Mesothelial cell of epicardium (in vitro differentiated cells): Measurements from ENCODE around the gene ZDHHC14. TPM values are rescaled to one million over a fixed set of nuclear protein-coding genes. Genes with fewer than 3 reads are reported as not detected.
A peak's percentile ranks its signal among the peaks of the same experiment; 100 is the strongest.

Experiments used
- DNase-seq, 2 experiments: peaks; one replicate each; pipeline ENCODE4 v3.0.0; 2021; ENCODE audit warnings: low spot score in 2 of 2; ENCODE audit not compliant: unreplicated experiment in 2 of 2
- H3K27ac Mint-ChIP-seq: 2 replicates; pipeline ENCODE4 v1.8.0; 2021; ENCODE audit warnings: mixed read lengths
- H3K27me3 Mint-ChIP-seq: 2 replicates; pipeline ENCODE4 v1.8.0; 2021; ENCODE audit warnings: low read depth, mixed read lengths
- H3K36me3 Mint-ChIP-seq: 2 replicates; pipeline ENCODE4 v1.8.0; 2021; ENCODE audit warnings: mixed read lengths
- H3K4me1 Mint-ChIP-seq: 2 replicates; pipeline ENCODE4 v1.8.0; 2021; ENCODE audit warnings: mixed read lengths
- H3K4me3 Mint-ChIP-seq: 2 replicates; pipeline ENCODE4 v1.8.0; 2021; ENCODE audit warnings: mild to moderate bottlenecking, moderate library complexity, mixed read lengths
- H3K9me3 Mint-ChIP-seq: 2 replicates; pipeline ENCODE4 v1.8.0; 2021; ENCODE audit warnings: mixed read lengths
- CTCF ChIP-seq: fragments of 200-600 bp; sonication (generic); IDR thresholded peaks from one replicate; pipeline ENCODE4 v1.5.0; 2021; ENCODE audit warnings: antibody characterized with exemption; ENCODE audit not compliant: unreplicated experiment
- total RNA-seq: library from RNA; stranded (reverse); gene quantifications from 3 replicates; pipeline ENCODE4 v1.2.1, GENCODE V29; 2021

Gene ZDHHC14
- total RNA-seq, 1 donor from 2014 or later, result 11.3 TPM

GRCh38 chr6:157592980-157593379 is 212.0 kb downstream of the ZDHHC14 start:
- H3K4me3 Mint-ChIP-seq, result no peak overlapping the region
- no peak for DNase-seq
- peaks cover 13% of the 10 kb centered on the region for H3K36me3 Mint-ChIP-seq
- no peak overlapping the region for H3K27ac Mint-ChIP-seq
- H3K27me3 Mint-ChIP-seq, result no peaks in the 10 kb centered on the region
- peaks cover 18% of the 10 kb centered on the region for H3K4me1 Mint-ChIP-seq
- TF ChIP-seq CTCF, result no peak
- peaks cover 25% of the 10 kb centered on the region for H3K9me3 Mint-ChIP-seq

DNA sequence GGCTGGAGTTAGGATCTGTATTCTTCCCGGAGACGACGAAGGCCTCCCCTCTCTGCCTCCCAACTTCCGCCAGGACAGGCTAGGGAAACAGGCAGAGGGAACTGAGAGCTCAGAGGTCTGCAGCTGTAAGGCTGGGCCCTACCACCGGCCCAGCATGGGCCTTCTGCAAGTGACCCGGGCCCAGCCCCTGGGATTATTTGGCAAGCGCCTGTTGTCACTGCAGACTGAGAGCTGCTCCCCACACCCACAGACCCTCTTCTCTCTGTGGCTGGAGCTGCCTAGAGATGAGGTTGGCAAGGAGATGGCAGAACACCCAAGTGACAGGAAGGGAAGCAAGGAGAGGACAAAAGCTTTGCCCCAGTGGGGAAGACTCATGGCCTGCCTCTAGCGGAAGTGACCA is 212.6 kb downstream of the ZDHHC14 start:
- no peak overlapping the region for H3K27ac Mint-ChIP-seq
- peaks cover 13% of the 10 kb centered on the region for H3K36me3 Mint-ChIP-seq
- H3K4me3 Mint-ChIP-seq, result no peak overlapping the region
- no peaks in the 10 kb centered on the region for H3K27me3 Mint-ChIP-seq
- peaks cover 21% of the 10 kb centered on the region for H3K4me1 Mint-ChIP-seq
- no peak for TF ChIP-seq CTCF
- H3K9me3 Mint-ChIP-seq, result peaks cover 25% of the 10 kb centered on the region
- DNase-seq, result no peak

GRCh38 chr6:157594292-157594691 is 213.3 kb downstream of the ZDHHC14 start:
- Mint-ChIP-seq H3K36me3 (peaks cover 10% of the 10 kb centered on the region), H3K27ac (no peak overlapping the region), H3K4me3 (no peak overlapping the region), H3K27me3 (no peaks in the 10 kb centered on the region), H3K4me1 (peaks cover 21% of the 10 kb centered on the region), H3K9me3 (peaks cover 19% of the 10 kb centered on the region)
- DNase-seq, result no peak
- TF ChIP-seq CTCF, result no peak

DNA sequence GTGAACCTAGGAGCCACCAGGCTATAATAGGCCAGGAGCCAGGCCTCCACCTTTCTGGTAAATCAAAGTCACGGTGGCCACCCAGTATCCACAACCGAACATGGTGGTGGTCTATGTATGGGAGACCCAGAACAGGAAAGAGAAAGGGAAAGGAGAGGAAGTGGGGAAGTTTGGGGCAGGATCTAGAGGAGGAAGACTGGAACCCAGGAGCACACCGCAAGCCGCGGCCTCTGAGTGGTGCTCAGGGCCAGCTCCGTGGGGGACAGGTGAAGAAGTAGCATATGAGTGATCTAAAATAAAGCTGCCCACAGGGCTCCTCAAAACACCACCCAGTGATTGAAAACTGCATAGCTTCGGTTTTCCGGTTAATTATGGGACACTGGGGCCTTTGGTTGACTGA is 214.8 kb downstream of the ZDHHC14 start:
- H3K27ac Mint-ChIP-seq, result no peak overlapping the region
- peaks cover 9% of the 10 kb centered on the region for H3K9me3 Mint-ChIP-seq
- H3K36me3 Mint-ChIP-seq, result peaks cover 4% of the 10 kb centered on the region

DNA sequence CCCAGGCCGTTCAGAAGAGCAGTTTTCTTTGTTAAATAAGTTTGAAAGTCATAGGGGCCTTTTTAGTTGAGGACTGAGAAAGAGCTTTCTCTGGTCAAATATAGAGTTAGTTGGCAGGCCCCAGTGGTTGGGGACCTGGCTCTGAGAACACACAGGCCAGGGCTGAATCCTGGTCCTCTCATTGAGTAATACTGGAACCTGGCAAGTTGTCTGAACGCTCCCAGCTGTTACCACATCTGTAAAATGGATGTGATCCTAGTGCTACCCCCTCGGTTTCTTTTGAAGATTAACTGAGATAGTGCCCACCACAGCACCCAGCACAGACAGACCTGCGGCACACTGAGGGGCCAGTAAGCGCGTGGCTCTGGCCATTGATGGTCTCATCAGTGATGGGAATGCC is 215.5 kb downstream of the ZDHHC14 start:
- TF ChIP-seq CTCF, result no peak
- Mint-ChIP-seq H3K4me3 (no peak overlapping the region), H3K27me3 (no peaks in the 10 kb centered on the region), H3K36me3 (peaks cover 2% of the 10 kb centered on the region), H3K27ac (no peak overlapping the region), H3K9me3 (peaks cover 2% of the 10 kb centered on the region), H3K4me1 (peaks cover 21% of the 10 kb centered on the region)
- no peak for DNase-seq

More for the DNA sequence above, 214.8 kb downstream of the ZDHHC14 start:
- Mint-ChIP-seq H3K4me1 (peaks cover 21% of the 10 kb centered on the region), H3K4me3 (no peak overlapping the region), H3K27me3 (no peaks in the 10 kb centered on the region)
- no peak for DNase-seq
- no peak for TF ChIP-seq CTCF

DNA sequence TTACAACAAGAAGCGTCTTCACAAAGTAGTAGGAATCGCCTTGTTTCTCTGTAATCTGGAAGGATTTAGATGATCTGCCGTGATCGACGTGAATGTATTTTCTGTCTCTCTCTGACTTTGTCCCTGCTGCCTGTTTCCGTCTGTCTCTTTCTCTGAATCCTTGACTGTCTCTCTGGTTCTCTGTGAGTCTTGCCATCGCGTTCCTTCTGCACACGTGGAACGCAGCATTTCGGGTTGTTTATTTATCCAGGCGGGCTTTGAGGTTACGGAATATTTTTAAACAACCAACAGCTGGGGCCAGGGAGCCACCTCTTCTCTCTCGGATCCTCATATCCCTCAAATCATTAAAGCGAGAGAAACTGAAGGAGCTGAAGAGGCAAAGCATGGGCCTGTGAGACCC is 215.9 kb downstream of the ZDHHC14 start:
- no peaks in the 10 kb centered on the region for H3K9me3 Mint-ChIP-seq
- H3K4me1 Mint-ChIP-seq, result peaks cover 21% of the 10 kb centered on the region
- H3K4me3 Mint-ChIP-seq, result no peak overlapping the region
- no peak for DNase-seq
- H3K27me3 Mint-ChIP-seq, result no peaks in the 10 kb centered on the region
- TF ChIP-seq CTCF, result no peak
- no peaks in the 10 kb centered on the region for H3K36me3 Mint-ChIP-seq
- H3K27ac Mint-ChIP-seq, result peak overlapping the region; percentile 41
